MM.1S (cell line): ENCODE measurements around the gene GJB4.

Experiments
- EZH2 ChIP-seq: fragments of 300-600 bp; sonication (generic); optimal IDR thresholded peaks from 2 replicates; pipeline ENCODE3; 2017; ENCODE audit warnings: low read depth, mild to moderate bottlenecking, antibody characterized with exemption, low read length, mixed read lengths
- EZH2phosphoT487 ChIP-seq: fragments of 300-600 bp; sonication (generic); IDR thresholded peaks from 2 replicates; pipeline ENCODE4 v1.6.1; 2018; ENCODE audit warnings: antibody characterized with exemption, low read length
- TF ChIP-seq, protein P1 (sequence below): fragments of 300-600 bp; sonication (generic); IDR thresholded peaks from 2 replicates; pipeline ENCODE4 v1.5.1; 2016; ENCODE audit warnings: antibody characterized with exemption, low read length, mixed read lengths

- TF ChIP-seq, protein P1, sequence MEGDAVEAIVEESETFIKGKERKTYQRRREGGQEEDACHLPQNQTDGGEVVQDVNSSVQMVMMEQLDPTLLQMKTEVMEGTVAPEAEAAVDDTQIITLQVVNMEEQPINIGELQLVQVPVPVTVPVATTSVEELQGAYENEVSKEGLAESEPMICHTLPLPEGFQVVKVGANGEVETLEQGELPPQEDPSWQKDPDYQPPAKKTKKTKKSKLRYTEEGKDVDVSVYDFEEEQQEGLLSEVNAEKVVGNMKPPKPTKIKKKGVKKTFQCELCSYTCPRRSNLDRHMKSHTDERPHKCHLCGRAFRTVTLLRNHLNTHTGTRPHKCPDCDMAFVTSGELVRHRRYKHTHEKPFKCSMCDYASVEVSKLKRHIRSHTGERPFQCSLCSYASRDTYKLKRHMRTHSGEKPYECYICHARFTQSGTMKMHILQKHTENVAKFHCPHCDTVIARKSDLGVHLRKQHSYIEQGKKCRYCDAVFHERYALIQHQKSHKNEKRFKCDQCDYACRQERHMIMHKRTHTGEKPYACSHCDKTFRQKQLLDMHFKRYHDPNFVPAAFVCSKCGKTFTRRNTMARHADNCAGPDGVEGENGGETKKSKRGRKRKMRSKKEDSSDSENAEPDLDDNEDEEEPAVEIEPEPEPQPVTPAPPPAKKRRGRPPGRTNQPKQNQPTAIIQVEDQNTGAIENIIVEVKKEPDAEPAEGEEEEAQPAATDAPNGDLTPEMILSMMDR: no peak
- TF ChIP-seq EZH2: no peak
- no peak for TF ChIP-seq EZH2phosphoT487
These were observed 29.1 kb upstream of the GJB4 start for GRCh38 chr1:34730485-34730884.
